ENCODE measurements around the gene C17orf67. TPM values are rescaled to one million over a fixed set of nuclear protein-coding genes. Genes with fewer than 3 reads are reported as not detected.

Gene C17orf67
- total and polyA plus RNA-seq, 5 donors = 0.43 to 1.3 (median 0.95) TPM

GRCh38 chr17:56863974-56864373 is 30.3 kb upstream of the C17orf67 start:
- Histone ChIP-seq H3K9me3 (ENCODE audit: control insufficient read depth, low read length) (no peaks in the 10 kb centered on the region), H3K27me3 (ENCODE audit: control insufficient read depth, insufficient read depth) (no peaks in the 10 kb centered on the region), H3K4me3 (ENCODE audit: low read length) (no peak overlapping the region), H3K27ac (ENCODE audit: low read length) (no peak overlapping the region), H3K4me1 (ENCODE audit: control insufficient read depth, insufficient read depth, low read length) (no peaks in the 10 kb centered on the region)
- ATAC-seq (no peak), DNase-seq (no peak)
- intact Hi-C loops (cut with DNase I) = no loop called here
- 74% methylated on average over 3 of the region's 3 CpGs for WGBS

GRCh38 chr17:56861899-56862298 is 28.2 kb upstream of the C17orf67 start:
- ATAC-seq = no peak
- H3K4me1 ChIP-seq (ENCODE audit: control insufficient read depth, insufficient read depth, low read length) = no peaks in the 10 kb centered on the region
- DNase-seq = no peak
- no peak overlapping the region for H3K27ac ChIP-seq (ENCODE audit: low read length)
- H3K4me3 ChIP-seq (ENCODE audit: low read length) = no peak overlapping the region
- WGBS = 93% methylated on average over 3 of the region's 3 CpGs
- no peaks in the 10 kb centered on the region for H3K27me3 ChIP-seq (ENCODE audit: control insufficient read depth, insufficient read depth)
- no peaks in the 10 kb centered on the region for H3K9me3 ChIP-seq (ENCODE audit: control insufficient read depth, low read length)
- intact Hi-C loops (cut with DNase I) = no loop called here

- H3K4me1 ChIP-seq (ENCODE audit: control insufficient read depth, insufficient read depth, low read length) = no peaks in the 10 kb centered on the region
- no peaks in the 10 kb centered on the region for H3K27me3 ChIP-seq (ENCODE audit: control insufficient read depth, insufficient read depth)
- DNase-seq = no peak
- no peak for ATAC-seq
- H3K4me3 ChIP-seq (ENCODE audit: low read length) = no peak overlapping the region
- H3K9me3 ChIP-seq (ENCODE audit: control insufficient read depth, low read length) = no peaks in the 10 kb centered on the region
- intact Hi-C loops (cut with DNase I) = no loop called here
- 66% methylated on average over 3 of the region's 3 CpGs for WGBS
- no peak overlapping the region for H3K27ac ChIP-seq (ENCODE audit: low read length)
Observed at GRCh38 chr17:56851008-56851407, 17.3 kb upstream of the C17orf67 start.

- ATAC-seq (no peak), DNase-seq (no peak)
- no peaks in the 10 kb centered on the region for H3K9me3 ChIP-seq (ENCODE audit: control insufficient read depth, low read length)
- 88% methylated on average over 2 of the region's 2 CpGs for WGBS
- no peak overlapping the region for H3K27ac ChIP-seq (ENCODE audit: low read length)
- intact Hi-C loops (cut with DNase I) = no loop called here
- H3K4me1 ChIP-seq (ENCODE audit: control insufficient read depth, insufficient read depth, low read length) = no peaks in the 10 kb centered on the region
- no peaks in the 10 kb centered on the region for H3K27me3 ChIP-seq (ENCODE audit: control insufficient read depth, insufficient read depth)
- H3K4me3 ChIP-seq (ENCODE audit: low read length) = no peak overlapping the region
Observed at GRCh38 chr17:56850591-56850990, 16.9 kb upstream of the C17orf67 start.

- ATAC-seq (no peak), DNase-seq (no peak)
- Histone ChIP-seq H3K4me1 (ENCODE audit: control insufficient read depth, insufficient read depth, low read length) (no peaks in the 10 kb centered on the region), H3K9me3 (ENCODE audit: control insufficient read depth, low read length) (no peaks in the 10 kb centered on the region), H3K27ac (ENCODE audit: low read length) (no peak overlapping the region), H3K27me3 (ENCODE audit: control insufficient read depth, insufficient read depth) (no peaks in the 10 kb centered on the region), H3K4me3 (ENCODE audit: low read length) (no peak overlapping the region)
- whole genome bisulfite sequencing = 71% methylated on average over 3 of the region's 3 CpGs
- intact Hi-C loops (cut with DNase I) = loop anchor here in 1 of 4 donors (10.0 kb wide), 1 partner anchor 56 kb away; no protein-coding TSS in a partner anchor
Observed at GRCh38 chr17:56849131-56849530, 15.4 kb upstream of the C17orf67 start.

GRCh38 chr17:56847106-56847505 is 13.4 kb upstream of the C17orf67 start:
- Histone ChIP-seq H3K27me3 (ENCODE audit: control insufficient read depth, insufficient read depth) (no peaks in the 10 kb centered on the region), H3K9me3 (ENCODE audit: control insufficient read depth, low read length) (no peaks in the 10 kb centered on the region), H3K4me1 (ENCODE audit: control insufficient read depth, insufficient read depth, low read length) (no peaks in the 10 kb centered on the region), H3K4me3 (ENCODE audit: low read length) (no peak overlapping the region), H3K27ac (ENCODE audit: low read length) (no peak overlapping the region)
- intact Hi-C loops (cut with DNase I) = loop anchor here in 1 of 4 donors (10.0 kb wide), 1 partner anchor 58 kb away; no protein-coding TSS in a partner anchor
- 93% methylated on average over 4 of the region's 4 CpGs for WGBS
- DNase-seq (no peak), ATAC-seq (no peak)

- no peak overlapping the region for H3K27ac ChIP-seq (ENCODE audit: low read length)
- H3K4me1 ChIP-seq (ENCODE audit: control insufficient read depth, insufficient read depth, low read length) = no peaks in the 10 kb centered on the region
- H3K9me3 ChIP-seq (ENCODE audit: control insufficient read depth, low read length) = no peaks in the 10 kb centered on the region
- no peaks in the 10 kb centered on the region for H3K27me3 ChIP-seq (ENCODE audit: control insufficient read depth, insufficient read depth)
- no peak for ATAC-seq
- H3K4me3 ChIP-seq (ENCODE audit: low read length) = no peak overlapping the region
- no peak for DNase-seq
- intact Hi-C loops (cut with DNase I) = loop anchor here in 1 of 4 donors (10.0 kb wide), 1 partner anchor 59 kb away; no protein-coding TSS in a partner anchor
- 97% methylated on average over 1 of the region's 1 CpG for WGBS
Observed at GRCh38 chr17:56845934-56846333, 12.2 kb upstream of the C17orf67 start.

GRCh38 chr17:56842577-56842976 is 8.9 kb upstream of the C17orf67 start:
- H3K27ac ChIP-seq (ENCODE audit: low read length) = no peak overlapping the region
- no peak overlapping the region for H3K4me3 ChIP-seq (ENCODE audit: low read length)
- no peak for ATAC-seq
- intact Hi-C loops (cut with DNase I) = loop anchor here in 1 of 4 donors (10.0 kb wide), 1 partner anchor 62 kb away; no protein-coding TSS in a partner anchor
- H3K27me3 ChIP-seq (ENCODE audit: control insufficient read depth, insufficient read depth) = no peaks in the 10 kb centered on the region
- 39% methylated on average over 2 of the region's 2 CpGs for WGBS
- no peaks in the 10 kb centered on the region for H3K9me3 ChIP-seq (ENCODE audit: control insufficient read depth, low read length)
- H3K4me1 ChIP-seq (ENCODE audit: control insufficient read depth, insufficient read depth, low read length) = peaks cover 1% of the 10 kb centered on the region
- no peak for DNase-seq

GRCh38 chr17:56838687-56839086 is 5.0 kb upstream of the C17orf67 start:
- no peak for ATAC-seq
- H3K4me3 ChIP-seq (ENCODE audit: low read length) = no peak overlapping the region
- WGBS = 79% methylated on average over 3 of the region's 3 CpGs
- intact Hi-C loops (cut with DNase I) = no loop called here
- peaks cover 1% of the 10 kb centered on the region for H3K4me1 ChIP-seq (ENCODE audit: control insufficient read depth, insufficient read depth, low read length)
- no peak for DNase-seq
- H3K27ac ChIP-seq (ENCODE audit: low read length) = no peak overlapping the region
- H3K9me3 ChIP-seq (ENCODE audit: control insufficient read depth, low read length) = no peaks in the 10 kb centered on the region
- no peaks in the 10 kb centered on the region for H3K27me3 ChIP-seq (ENCODE audit: control insufficient read depth, insufficient read depth)

- intact Hi-C loops (cut with DNase I) = no loop called here
- Histone ChIP-seq H3K27ac (ENCODE audit: low read length) (peak overlapping the region; percentile 0), H3K9me3 (ENCODE audit: control insufficient read depth, low read length) (no peaks in the 10 kb centered on the region), H3K4me3 (ENCODE audit: low read length) (peak overlapping the region; percentile 81), H3K4me1 (ENCODE audit: control insufficient read depth, insufficient read depth, low read length) (peaks cover 1% of the 10 kb centered on the region), H3K27me3 (ENCODE audit: control insufficient read depth, insufficient read depth) (no peaks in the 10 kb centered on the region)
- no peak for DNase-seq
- no peak for ATAC-seq
- WGBS = 57% methylated on average over 7 of the region's 7 CpGs
Observed at GRCh38 chr17:56835264-56835585, 1.5 kb upstream of the C17orf67 start.

- H3K4me3 ChIP-seq (ENCODE audit: low read length) = peak overlapping the region; percentile 81
- peak; percentile 45 to 80 (median 79) for DNase-seq
- intact Hi-C loops (cut with DNase I) = loop anchor here in 1 of 4 donors (5.0 kb wide), 1 partner anchor 78 kb away; the partner anchor contains the start of gene TRIM25
- 8% methylated on average over 81 of the region's 81 CpGs for WGBS
- no peaks in the 10 kb centered on the region for H3K27me3 ChIP-seq (ENCODE audit: control insufficient read depth, insufficient read depth)
- peaks cover 1% of the 10 kb centered on the region for H3K4me1 ChIP-seq (ENCODE audit: control insufficient read depth, insufficient read depth, low read length)
- no peaks in the 10 kb centered on the region for H3K9me3 ChIP-seq (ENCODE audit: control insufficient read depth, low read length)
- ATAC-seq = peak; percentile 14 to 17
- H3K27ac ChIP-seq (ENCODE audit: low read length) = peak overlapping the region; percentile 71
Observed at GRCh38 chr17:56834380-56835263, 902 bp upstream of the C17orf67 start.

Measured in right cardiac atrium (tissue), 5 donors.